Activated T-cell treated with anti-CD3 and anti-CD28 coated beads, Interleukin-2, amount 50 U/mL, for 1 hour (primary cell): ENCODE measurements around the gene NTN1.
A peak's percentile ranks its signal among the peaks of the same experiment; 100 is the strongest.

ENCODE experiments used
- DNase-seq: peaks from one replicate; pipeline ENCODE4 v3.0.0-alpha.2; 2020

The NTN1 gene

GRCh38 chr17:9006175-9006767 lies 15.0 kb upstream of the NTN1 start:
- DNase-seq: no peak

GRCh38 chr17:9007052-9007714 lies 14.1 kb upstream of the NTN1 start:
- no peak for DNase-seq

DNA sequence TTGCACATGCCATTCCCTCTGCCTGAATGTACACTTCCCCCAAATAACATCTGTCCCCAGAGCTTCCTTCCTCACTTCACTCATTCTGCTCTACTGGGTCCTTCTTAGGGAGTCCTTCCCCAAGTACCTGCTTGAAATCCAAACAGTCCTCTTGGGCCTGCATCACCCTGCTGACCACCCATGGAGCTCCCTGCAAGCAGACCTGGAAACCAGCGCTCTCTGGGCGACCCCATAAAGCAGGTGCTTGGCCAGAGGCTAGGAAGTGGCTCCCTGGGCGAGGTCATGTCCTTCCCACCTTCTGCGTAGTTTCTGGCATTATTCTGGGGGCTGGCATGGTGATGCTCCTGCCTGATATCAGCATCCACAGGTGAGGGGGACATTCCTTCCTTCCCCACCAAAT lies 12.2 kb upstream of the NTN1 start:
- DNase-seq: no peak

GRCh38 chr17:9009737-9010136 lies 11.6 kb upstream of the NTN1 start:
- no peak for DNase-seq

GRCh38 chr17:9011001-9011400 lies 10.3 kb upstream of the NTN1 start:
- no peak for DNase-seq

GRCh38 chr17:9016941-9017552 lies 4.3 kb upstream of the NTN1 start:
- DNase-seq: no peak

- no peak for DNase-seq
These were observed 2.6 kb upstream of the NTN1 start for GRCh38 chr17:9018726-9019125.

DNA sequence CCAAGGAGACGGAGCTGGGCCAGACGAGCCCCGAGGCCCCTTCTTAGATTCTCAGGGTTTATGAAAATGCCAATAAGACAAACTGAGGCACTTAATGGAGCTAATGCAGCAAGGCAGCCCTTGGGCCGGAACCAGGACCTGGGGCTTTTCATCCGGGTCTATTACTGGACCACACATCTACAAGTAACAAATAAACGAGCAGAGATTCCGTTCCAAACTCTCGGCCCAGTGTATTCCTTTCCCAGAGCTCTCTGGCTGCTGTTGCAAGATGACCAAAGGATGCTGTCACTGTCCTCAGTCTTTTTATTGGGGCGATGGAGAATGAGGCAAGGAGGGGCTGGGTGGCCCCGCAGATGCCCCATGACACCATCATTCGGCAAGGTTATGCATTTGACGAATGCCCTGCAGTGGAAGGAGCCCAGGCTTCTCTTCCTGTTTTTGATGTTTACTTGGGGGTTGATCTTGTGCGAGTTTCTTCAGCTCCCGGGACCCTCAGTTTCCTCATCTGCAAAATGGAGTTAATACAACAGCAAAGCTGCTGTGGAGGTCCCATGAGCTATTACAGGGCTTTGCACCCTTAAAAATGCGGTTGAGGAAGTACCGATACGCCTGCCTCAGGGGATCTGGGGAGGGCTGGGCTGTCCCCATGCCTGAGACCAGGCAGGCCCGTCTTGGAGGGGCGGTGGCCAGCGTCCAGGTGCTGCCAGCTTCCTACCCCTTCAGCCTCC lies 1.1 kb upstream of the NTN1 start:
- no peak for DNase-seq

GRCh38 chr17:9020824-9021157 lies 519 bp upstream of the NTN1 start:
- DNase-seq: no peak

GRCh38 chr17:9021992-9022572 lies 772 bp downstream of the NTN1 start:
- peak; percentile 31 for DNase-seq

GRCh38 chr17:9022573-9023391 lies 1.5 kb downstream of the NTN1 start:
- DNase-seq: peak; percentile 33

GRCh38 chr17:9023392-9024218 lies 2.3 kb downstream of the NTN1 start:
- no peak for DNase-seq

DNA sequence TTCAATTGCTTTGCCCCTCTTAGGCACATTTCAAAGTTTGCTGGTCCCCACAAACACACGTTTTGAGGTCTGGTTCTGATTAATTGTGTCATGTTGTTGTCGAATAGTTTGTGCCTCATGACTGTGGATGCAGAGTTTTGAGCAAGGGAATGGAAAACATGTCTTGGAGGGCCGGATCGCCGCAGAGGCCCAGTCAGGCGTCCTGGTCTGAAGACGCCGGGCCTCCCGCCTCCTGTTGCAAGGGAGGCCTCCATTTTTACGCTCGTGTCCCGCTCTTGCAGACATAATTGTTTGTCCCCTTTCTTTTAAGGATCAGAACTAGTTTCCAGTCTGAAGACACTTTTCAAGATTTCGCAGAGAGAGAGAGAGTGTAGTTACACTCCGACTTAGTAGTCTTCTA lies 3.2 kb downstream of the NTN1 start:
- no peak for DNase-seq

DNA sequence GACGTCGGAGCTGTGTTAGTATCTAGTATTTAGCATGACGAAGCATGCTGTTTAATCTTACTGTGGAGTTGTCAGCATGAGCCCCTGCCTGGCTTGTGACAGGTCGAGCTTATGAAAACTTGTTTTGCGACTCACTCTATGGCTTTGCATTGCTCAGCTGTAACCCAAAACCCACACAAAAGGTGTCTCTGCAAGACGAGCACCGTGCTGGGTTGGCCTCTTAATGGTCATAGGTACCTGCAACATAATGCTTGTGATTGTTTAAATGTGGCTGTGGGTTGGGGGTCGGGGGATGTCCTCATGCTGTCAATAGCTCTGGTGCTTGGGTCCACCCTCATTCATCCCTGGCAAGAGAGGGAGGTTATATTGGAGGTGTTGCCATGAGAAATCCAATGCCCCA lies 5.4 kb downstream of the NTN1 start:
- DNase-seq: no peak

GRCh38 chr17:9028202-9028987 lies 7.1 kb downstream of the NTN1 start:
- no peak for DNase-seq

DNA sequence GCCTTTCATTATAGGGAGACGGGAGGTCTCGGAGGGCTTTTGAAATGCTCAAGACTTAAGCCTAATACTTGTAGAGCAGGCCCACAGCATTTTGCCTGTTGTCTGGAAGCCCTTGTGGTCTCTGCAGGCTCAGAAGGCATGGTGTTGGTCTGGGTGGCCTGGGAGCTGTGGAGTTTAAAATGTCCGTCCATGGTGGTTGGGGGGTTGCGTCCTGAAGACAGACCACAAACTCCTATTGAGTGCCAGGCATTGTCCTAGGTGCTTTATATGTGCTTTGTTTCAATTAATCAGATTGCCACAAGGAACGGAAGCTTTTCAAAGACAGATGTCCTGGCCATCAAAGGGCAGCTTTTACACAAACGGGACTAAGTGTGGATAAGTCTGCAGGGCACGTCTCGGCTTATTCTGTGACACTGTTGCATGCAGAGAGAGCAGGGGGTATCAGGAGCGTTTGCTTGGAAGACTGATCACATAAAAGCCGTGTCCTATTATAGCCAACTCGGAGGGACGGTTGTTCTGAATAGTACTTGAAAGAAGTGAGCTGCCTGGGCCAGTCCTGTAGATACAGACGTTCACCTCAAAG lies 7.8 kb downstream of the NTN1 start:
- no peak for DNase-seq

- no peak for DNase-seq
These were observed 10.8 kb downstream of the NTN1 start for GRCh38 chr17:9032151-9032550.

DNA sequence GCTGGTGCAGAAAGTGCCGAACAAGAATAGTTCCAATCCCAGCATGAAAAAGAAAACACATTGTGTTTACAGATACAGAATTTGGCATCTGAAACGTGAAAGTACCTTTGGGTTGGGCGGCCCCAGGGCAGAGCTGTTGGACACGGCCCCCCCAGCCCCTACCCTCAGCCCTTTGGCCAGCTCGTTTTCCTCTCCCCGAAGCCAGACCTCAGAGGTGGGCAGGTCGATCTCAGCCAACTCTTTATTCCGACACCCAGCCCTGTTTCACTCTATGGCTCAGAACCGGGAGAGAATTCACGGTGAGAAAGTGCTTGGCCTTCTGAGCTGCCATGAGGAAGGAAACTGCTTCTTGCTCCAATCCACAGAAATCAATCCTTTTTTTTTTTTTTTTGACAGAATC lies 11.3 kb downstream of the NTN1 start:
- no peak for DNase-seq

DNA sequence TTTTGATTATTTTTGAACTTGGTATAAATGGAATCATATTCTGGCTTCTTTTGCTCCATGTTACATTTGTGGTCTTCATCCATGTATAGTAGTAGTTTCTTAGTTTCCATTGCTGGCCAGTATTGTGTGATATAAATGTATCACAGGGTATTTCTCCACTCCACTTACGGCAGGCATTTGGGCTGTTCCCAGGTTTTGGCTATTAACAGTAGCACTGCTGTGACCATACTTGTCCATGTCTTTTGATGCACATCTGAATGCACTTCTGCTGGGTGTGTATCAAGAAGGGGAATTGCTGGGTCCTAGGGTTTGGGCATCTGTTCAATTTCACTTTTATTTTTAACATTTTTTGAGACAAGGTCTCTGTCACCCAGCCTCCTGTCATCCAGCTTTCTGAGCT lies 13.9 kb downstream of the NTN1 start:
- DNase-seq: no peak

GRCh38 chr17:9036336-9036735 lies 15.0 kb downstream of the NTN1 start:
- no peak for DNase-seq

GRCh38 chr17:9037736-9038135 lies 16.4 kb downstream of the NTN1 start:
- DNase-seq: no peak
